Right atrium auricular region (tissue), 2 donors: ENCODE results near the gene AP3B1. TPM values are rescaled to one million over a fixed set of nuclear protein-coding genes. Genes with fewer than 3 reads are reported as not detected.
"Not testable (repeated sequence)": the region's sequence is repeated elsewhere in the genome, so short reads cannot be mapped to it uniquely, and the experiment has no call there.

Source experiments
- DNase-seq: peaks from one replicate; pipeline ENCODE4 v3.0.0-alpha.2; 2019; ENCODE audit warnings: low spot score
- H3K27ac ChIP-seq, 2 donors: fragments of 200-600 bp; sonication (generic); 1 replicate in 1 of 2; 2 replicates in 1 of 2; pipeline ENCODE4 v1.5.1; 2016 to 2019
- H3K27me3 ChIP-seq, 2 donors: fragments of 200-600 bp; sonication (generic); one replicate each; pipeline versions ENCODE4 v1.5.1 to v1.6.0; 2017 to 2019
- H3K36me3 ChIP-seq: fragments of 200-600 bp; sonication (generic); one replicate; pipeline ENCODE4 v1.5.1; 2016
- H3K4me1 ChIP-seq, 2 donors: fragments of 200-600 bp; sonication (generic); one replicate each; pipeline versions ENCODE4 v1.5.1 to v1.6.0; 2017 to 2019
- H3K4me3 ChIP-seq, 2 donors: fragments of 200-600 bp; sonication (generic); 1 replicate in 1 of 2; 2 replicates in 1 of 2; pipeline ENCODE4 v1.5.1; 2017 to 2019; ENCODE audit warnings: mild to moderate bottlenecking in 1 of 2, moderate library complexity in 1 of 2
- H3K9me3 ChIP-seq, 2 donors: fragments of 200-600 bp; sonication (generic); one replicate each; pipeline ENCODE4 v1.5.1; 2019
- total RNA-seq, 2 donors: library from RNA; depleted of rRNA; stranded (reverse); fragments of >200 nt; gene quantifications; one replicate each; pipeline ENCODE4 v1.1.0, GENCODE V29; 2016
- TF ChIP-seq, protein P1 (sequence below), 2 donors: fragments of 200-600 bp; sonication (generic); IDR thresholded peaks; one replicate each; pipeline ENCODE4 v1.5.1; 2019; ENCODE audit warnings: antibody characterized with exemption in 2 of 2

The AP3B1 gene
- total RNA-seq, 2 donors from 2014 or later = 22.4 to 25.7 TPM

DNA sequence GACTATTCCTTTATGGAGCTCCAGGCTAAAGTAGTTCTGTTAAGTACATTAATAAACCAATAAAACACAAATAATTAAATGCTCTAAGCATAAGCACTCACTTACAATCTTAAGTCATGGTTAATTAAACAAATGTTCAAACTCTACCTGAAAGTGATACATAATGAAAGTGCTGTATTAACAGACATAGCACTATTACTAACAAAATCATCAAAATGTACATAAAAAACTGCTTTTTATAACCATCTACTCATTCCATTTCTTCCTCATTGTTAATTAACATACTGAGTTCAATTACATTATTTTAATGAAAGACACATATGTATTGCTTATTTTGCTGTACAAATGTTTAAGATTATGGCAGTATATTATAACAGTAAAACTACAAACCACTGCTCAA is 107.3 kb downstream of the AP3B1 start:
- H3K4me1 ChIP-seq = no peaks in the 10 kb centered on the region
- TF ChIP-seq, protein P1, sequence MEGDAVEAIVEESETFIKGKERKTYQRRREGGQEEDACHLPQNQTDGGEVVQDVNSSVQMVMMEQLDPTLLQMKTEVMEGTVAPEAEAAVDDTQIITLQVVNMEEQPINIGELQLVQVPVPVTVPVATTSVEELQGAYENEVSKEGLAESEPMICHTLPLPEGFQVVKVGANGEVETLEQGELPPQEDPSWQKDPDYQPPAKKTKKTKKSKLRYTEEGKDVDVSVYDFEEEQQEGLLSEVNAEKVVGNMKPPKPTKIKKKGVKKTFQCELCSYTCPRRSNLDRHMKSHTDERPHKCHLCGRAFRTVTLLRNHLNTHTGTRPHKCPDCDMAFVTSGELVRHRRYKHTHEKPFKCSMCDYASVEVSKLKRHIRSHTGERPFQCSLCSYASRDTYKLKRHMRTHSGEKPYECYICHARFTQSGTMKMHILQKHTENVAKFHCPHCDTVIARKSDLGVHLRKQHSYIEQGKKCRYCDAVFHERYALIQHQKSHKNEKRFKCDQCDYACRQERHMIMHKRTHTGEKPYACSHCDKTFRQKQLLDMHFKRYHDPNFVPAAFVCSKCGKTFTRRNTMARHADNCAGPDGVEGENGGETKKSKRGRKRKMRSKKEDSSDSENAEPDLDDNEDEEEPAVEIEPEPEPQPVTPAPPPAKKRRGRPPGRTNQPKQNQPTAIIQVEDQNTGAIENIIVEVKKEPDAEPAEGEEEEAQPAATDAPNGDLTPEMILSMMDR (IDR thresholded peaks at IDR 0.05) = no peak
- H3K36me3 ChIP-seq = no peaks in the 10 kb centered on the region
- no peak for DNase-seq
- no peak overlapping the region for H3K4me3 ChIP-seq
- H3K27ac ChIP-seq = no peak overlapping the region
- H3K9me3 ChIP-seq = peaks cover 0 to 3% of the 10 kb centered on the region in 2 donors
- no peaks in the 10 kb centered on the region for H3K27me3 ChIP-seq

DNA sequence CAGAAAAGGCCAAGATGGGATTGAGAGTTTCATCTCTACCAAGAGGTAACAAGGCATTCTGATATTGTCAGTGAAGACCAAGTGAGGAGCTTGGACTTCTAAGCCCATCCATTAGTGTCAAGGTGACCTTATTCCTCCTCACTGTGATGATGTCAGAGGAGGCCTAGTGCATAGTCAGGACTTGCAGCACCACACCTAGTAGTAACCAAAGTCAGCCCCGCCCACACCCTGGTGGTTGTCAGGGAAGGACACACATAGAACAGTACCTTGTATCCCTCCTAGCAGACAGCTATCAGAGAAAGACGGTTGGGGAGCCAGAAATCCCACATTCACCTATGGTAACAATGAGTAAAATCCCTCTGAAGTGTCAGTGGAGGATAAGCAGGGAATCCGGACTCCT is 111.7 kb downstream of the AP3B1 start:
- Histone ChIP-seq H3K4me1 (no peaks in the 10 kb centered on the region), H3K9me3 (no peaks in the 10 kb centered on the region), H3K27me3 (no peaks in the 10 kb centered on the region), H3K36me3 (no peaks in the 10 kb centered on the region), H3K27ac (no peak overlapping the region), H3K4me3 (no peak overlapping the region)
- TF ChIP-seq, protein P1 (IDR thresholded peaks at IDR 0.05) = no peak
- DNase-seq = no peak

DNA sequence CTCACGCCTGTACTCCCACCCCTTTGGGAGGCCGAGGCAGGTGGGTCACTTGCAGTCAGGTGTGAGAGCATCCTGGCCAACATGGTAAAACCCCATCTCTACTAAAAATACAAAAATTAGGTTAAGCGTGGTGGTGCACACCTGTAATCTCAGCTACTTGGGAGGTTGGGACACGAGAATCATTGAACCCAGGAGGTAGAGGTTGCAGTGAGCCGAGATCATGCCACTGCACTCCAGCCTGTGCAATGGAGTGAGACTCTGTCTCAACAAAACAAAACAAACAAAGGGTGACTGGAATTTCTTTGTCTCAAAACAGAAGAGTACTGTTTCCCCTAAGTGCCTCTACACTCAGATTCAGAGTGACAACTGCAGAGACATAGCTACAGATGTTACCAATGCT is 116.1 kb downstream of the AP3B1 start:
- H3K4me1 ChIP-seq = no peaks in the 10 kb centered on the region
- peaks cover 23% of the 10 kb centered on the region for H3K36me3 ChIP-seq

DNA sequence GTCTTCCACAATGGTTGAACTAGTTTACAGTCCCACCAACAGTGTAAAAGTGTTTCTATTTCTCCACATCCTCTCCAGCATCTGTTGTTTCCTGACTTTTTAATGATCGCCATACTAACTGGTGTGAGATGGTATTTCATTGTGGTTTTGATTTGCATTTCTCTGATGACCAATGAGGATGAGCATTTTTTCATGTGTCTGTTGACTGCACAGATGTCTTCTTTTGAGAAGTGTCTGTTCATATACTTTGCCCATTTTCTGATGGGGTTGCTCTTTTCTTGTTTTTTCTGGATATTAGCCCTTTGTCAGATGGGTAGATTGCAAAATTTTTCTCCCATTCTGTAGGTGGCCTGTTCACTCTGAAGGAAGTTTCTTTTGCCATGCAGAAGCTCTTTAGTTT is 124.2 kb downstream of the AP3B1 start:
- peaks cover 21% of the 10 kb centered on the region for H3K36me3 ChIP-seq
- not testable (repeated sequence) for H3K27ac ChIP-seq, H3K4me1 ChIP-seq, H3K4me3 ChIP-seq, DNase-seq, H3K27me3 ChIP-seq, H3K9me3 ChIP-seq

More for the DNA sequence above, 116.1 kb downstream of the AP3B1 start:
- TF ChIP-seq, protein P1 (IDR thresholded peaks at IDR 0.05) = no peak
- Histone ChIP-seq H3K27me3 (no peaks in the 10 kb centered on the region), H3K9me3 (no peaks in the 10 kb centered on the region), H3K4me3 (no peak overlapping the region), H3K27ac (no peak overlapping the region)
- no peak for DNase-seq

DNA sequence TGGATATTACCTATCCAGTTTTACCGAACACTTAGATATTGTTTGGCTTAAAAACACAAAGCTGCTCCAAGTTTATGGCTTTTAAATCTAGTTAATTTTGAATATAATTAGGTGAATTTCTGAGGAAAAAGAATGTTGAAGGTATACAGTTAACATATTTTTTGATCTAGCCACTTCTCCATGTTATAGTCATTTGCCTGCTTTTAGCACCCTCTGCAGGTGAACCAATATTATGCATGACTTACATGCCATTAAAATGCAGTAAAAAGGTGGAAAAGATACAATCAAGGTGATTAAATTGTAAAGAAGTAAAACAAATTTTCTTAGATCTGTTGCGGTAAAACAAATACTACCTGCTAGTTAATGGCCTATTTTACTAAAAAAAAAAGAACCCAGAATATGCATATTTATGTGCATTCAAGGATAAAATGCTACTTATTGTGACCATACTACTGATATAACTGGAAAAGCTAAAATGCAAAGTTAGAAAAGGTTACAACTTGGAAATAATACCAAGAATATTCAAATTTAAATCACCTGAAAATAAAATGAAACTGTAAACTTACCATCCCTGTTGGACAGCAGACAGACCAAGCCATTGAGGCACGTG is 132.1 kb downstream of the AP3B1 start:
- Histone ChIP-seq H3K9me3 (no peaks in the 10 kb centered on the region), H3K27me3 (no peaks in the 10 kb centered on the region), H3K27ac (no peak overlapping the region), H3K4me1 (no peaks in the 10 kb centered on the region), H3K4me3 (no peak overlapping the region), H3K36me3 (no peaks in the 10 kb centered on the region)
- no peak for DNase-seq
- TF ChIP-seq, protein P1 (IDR thresholded peaks at IDR 0.05) = peak in 1 of 2 donors; percentile 44

DNA sequence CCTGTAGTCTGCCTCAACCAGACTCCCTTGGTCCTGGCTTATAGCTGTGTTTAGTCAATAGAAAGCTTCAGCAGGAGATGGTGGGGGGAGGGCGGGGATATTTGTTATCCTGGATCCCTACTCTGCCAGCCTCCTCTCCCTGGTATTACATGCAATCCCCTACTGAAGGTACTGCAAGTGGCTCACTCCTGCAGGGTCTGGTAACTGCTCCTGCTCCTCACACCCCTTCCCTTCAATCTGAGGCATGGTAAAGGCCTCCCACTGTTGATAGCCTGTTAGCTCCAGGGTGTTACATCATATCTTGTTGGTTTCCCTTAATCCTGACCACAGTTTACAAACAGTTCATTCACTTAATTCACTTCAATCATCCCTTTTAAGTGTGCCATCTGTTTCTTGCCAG is 137.5 kb downstream of the AP3B1 start:
- TF ChIP-seq, protein P1 (IDR thresholded peaks at IDR 0.05) = no peak
- Histone ChIP-seq H3K4me1 (no peaks in the 10 kb centered on the region), H3K27ac (no peak overlapping the region), H3K36me3 (peaks cover 31% of the 10 kb centered on the region), H3K27me3 (no peaks in the 10 kb centered on the region), H3K9me3 (no peaks in the 10 kb centered on the region), H3K4me3 (no peak overlapping the region)
- no peak for DNase-seq
